SU-DHL-6 (cell line): ENCODE data around the gene NXT1.

ENCODE experiments used
- H2AFZ ChIP-seq: fragments of 200-600 bp; sonication (generic); 2 replicates; pipeline ENCODE4 v1.6.1; 2014; ENCODE audit warnings: low read depth, mild to moderate bottlenecking, moderate library complexity, mixed read lengths, antibody characterized with exemption, low read length; ENCODE audit not compliant: severe bottlenecking
- H3F3A ChIP-seq: fragments of 200-600 bp; shearing (Covaris generic); 2 replicates; pipeline ENCODE4 v1.6.0; 2016; ENCODE audit warnings: antibody characterized with exemption, mild to moderate bottlenecking; ENCODE audit not compliant: insufficient read depth
- H3K27ac ChIP-seq: fragments of 200-600 bp; sonication (generic); 2 replicates; pipeline ENCODE4 v1.5.1; 2016; ENCODE audit warnings: low read depth, mild to moderate bottlenecking, low read length, moderate library complexity, mixed read lengths
- H3K27me3 ChIP-seq: fragments of 200-600 bp; sonication (generic), shearing (Covaris generic); 2 replicates; pipeline ENCODE4 v1.6.0; 2014; ENCODE audit warnings: mild to moderate bottlenecking, low read length
- H3K36me3 ChIP-seq: fragments of 200-600 bp; sonication (generic); 2 replicates; pipeline ENCODE4 v1.6.1; 2014; ENCODE audit warnings: mild to moderate bottlenecking, low read length, mixed read lengths
- H3K4me2 ChIP-seq: fragments of 300-600, 200-600 bp; shearing (Covaris generic), sonication (generic); 2 replicates; pipeline ENCODE4 v1.6.0; 2014; ENCODE audit warnings: low read length, low read depth, mild to moderate bottlenecking; ENCODE audit not compliant: poor library complexity, severe bottlenecking
- H3K4me3 ChIP-seq: fragments of 200-600 bp; sonication (generic); 2 replicates; pipeline ENCODE4 v1.5.1; 2014; ENCODE audit warnings: antibody characterized with exemption, low read length, mild to moderate bottlenecking, mixed read lengths; ENCODE audit not compliant: insufficient read depth, poor library complexity, severe bottlenecking
- H3K79me2 ChIP-seq: fragments of 200-600 bp; sonication (generic); 2 replicates; pipeline ENCODE4 v1.6.1; 2014; ENCODE audit warnings: mild to moderate bottlenecking, low read length, moderate library complexity; ENCODE audit not compliant: insufficient read depth
- H3K9ac ChIP-seq: fragments of 200-600 bp; sonication (generic); 2 replicates; pipeline ENCODE4 v1.7.0; 2014; ENCODE audit warnings: mild to moderate bottlenecking, low read length
- H3K9me2 ChIP-seq: fragments of 200-600 bp; sonication (generic); replicated peaks from 2 replicates; pipeline ENCODE4 v1.6.1; 2014; ENCODE audit warnings: low read length; ENCODE audit not compliant: insufficient read depth
- H3K9me3 ChIP-seq: fragments of 200-600 bp; sonication (generic); 2 replicates; pipeline ENCODE4 v1.6.1; 2014; ENCODE audit warnings: low read length, mixed read lengths; ENCODE audit not compliant: insufficient read depth
- H4K20me1 ChIP-seq: fragments of 200-600 bp; sonication (generic); 2 replicates; pipeline ENCODE4 v1.6.1; 2014; ENCODE audit warnings: low read depth, mild to moderate bottlenecking, antibody characterized with exemption, low read length, moderate library complexity, mixed read lengths
- EZH2phosphoT487 ChIP-seq: fragments of 200-600 bp; sonication (generic), shearing (Covaris generic); conservative IDR thresholded peaks from 2 replicates; pipeline ENCODE4 v1.6.1; 2018; ENCODE audit warnings: mild to moderate bottlenecking, antibody characterized with exemption, low read length, moderate library complexity, mixed read lengths
- TF ChIP-seq, protein P1 (sequence below): fragments of 200-600 bp; sonication (generic); IDR thresholded peaks from one replicate; pipeline ENCODE4 v1.5.1; 2017; ENCODE audit warnings: antibody characterized with exemption, mild to moderate bottlenecking, low read length, moderate library complexity; ENCODE audit not compliant: insufficient read depth, poor library complexity, severe bottlenecking

The NXT1 gene

GRCh38 chr20:23360531-23360930 lies 9.9 kb downstream of the NXT1 start:
- Histone ChIP-seq H3K27ac (peak overlapping the region; percentile 64), H3K36me3 (0 out of 2 replicates have a peak, but pooled peaks cover 4% of the 10 kb centered on the region), H2AFZ (no peak overlapping the region), H4K20me1 (no peaks in the 10 kb centered on the region; the same call in 1 of the 2 replicates), H3K9ac (peak overlapping the region; percentile 89), H3K9me2 (no peaks in the 10 kb centered on the region), H3K4me3 (peak overlapping the region; percentile 71), H3K27me3 (no peaks in the 10 kb centered on the region), H3K79me2 (peaks cover 35% of the 10 kb centered on the region), H3K4me2 (peak overlapping the region; percentile 67), H3F3A (peaks cover 28% of the 10 kb centered on the region), H3K9me3 (no peaks in the 10 kb centered on the region)
- no peak for TF ChIP-seq EZH2phosphoT487
- TF ChIP-seq, protein P1, sequence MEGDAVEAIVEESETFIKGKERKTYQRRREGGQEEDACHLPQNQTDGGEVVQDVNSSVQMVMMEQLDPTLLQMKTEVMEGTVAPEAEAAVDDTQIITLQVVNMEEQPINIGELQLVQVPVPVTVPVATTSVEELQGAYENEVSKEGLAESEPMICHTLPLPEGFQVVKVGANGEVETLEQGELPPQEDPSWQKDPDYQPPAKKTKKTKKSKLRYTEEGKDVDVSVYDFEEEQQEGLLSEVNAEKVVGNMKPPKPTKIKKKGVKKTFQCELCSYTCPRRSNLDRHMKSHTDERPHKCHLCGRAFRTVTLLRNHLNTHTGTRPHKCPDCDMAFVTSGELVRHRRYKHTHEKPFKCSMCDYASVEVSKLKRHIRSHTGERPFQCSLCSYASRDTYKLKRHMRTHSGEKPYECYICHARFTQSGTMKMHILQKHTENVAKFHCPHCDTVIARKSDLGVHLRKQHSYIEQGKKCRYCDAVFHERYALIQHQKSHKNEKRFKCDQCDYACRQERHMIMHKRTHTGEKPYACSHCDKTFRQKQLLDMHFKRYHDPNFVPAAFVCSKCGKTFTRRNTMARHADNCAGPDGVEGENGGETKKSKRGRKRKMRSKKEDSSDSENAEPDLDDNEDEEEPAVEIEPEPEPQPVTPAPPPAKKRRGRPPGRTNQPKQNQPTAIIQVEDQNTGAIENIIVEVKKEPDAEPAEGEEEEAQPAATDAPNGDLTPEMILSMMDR: no peak

- H3K4me3 ChIP-seq: peak overlapping the region; percentile 71
- 0 out of 2 replicates have a peak, but pooled peaks cover 4% of the 10 kb centered on the region for H3K36me3 ChIP-seq
- H3F3A ChIP-seq: peaks cover 22% of the 10 kb centered on the region
- peak overlapping the region; percentile 64 for H3K27ac ChIP-seq
- H2AFZ ChIP-seq: no peak overlapping the region
- H4K20me1 ChIP-seq: no peaks in the 10 kb centered on the region; the same call in 1 of the 2 replicates
- TF ChIP-seq EZH2phosphoT487: no peak
- TF ChIP-seq, protein P1: no peak
- H3K79me2 ChIP-seq: peaks cover 40% of the 10 kb centered on the region
- no peaks in the 10 kb centered on the region for H3K9me3 ChIP-seq
- peak overlapping the region; percentile 89 for H3K9ac ChIP-seq
- H3K9me2 ChIP-seq: no peaks in the 10 kb centered on the region
- H3K4me2 ChIP-seq: peak overlapping the region; percentile 67
- H3K27me3 ChIP-seq: no peaks in the 10 kb centered on the region
Observed at GRCh38 chr20:23361119-23361475, 10.5 kb downstream of the NXT1 start.

DNA sequence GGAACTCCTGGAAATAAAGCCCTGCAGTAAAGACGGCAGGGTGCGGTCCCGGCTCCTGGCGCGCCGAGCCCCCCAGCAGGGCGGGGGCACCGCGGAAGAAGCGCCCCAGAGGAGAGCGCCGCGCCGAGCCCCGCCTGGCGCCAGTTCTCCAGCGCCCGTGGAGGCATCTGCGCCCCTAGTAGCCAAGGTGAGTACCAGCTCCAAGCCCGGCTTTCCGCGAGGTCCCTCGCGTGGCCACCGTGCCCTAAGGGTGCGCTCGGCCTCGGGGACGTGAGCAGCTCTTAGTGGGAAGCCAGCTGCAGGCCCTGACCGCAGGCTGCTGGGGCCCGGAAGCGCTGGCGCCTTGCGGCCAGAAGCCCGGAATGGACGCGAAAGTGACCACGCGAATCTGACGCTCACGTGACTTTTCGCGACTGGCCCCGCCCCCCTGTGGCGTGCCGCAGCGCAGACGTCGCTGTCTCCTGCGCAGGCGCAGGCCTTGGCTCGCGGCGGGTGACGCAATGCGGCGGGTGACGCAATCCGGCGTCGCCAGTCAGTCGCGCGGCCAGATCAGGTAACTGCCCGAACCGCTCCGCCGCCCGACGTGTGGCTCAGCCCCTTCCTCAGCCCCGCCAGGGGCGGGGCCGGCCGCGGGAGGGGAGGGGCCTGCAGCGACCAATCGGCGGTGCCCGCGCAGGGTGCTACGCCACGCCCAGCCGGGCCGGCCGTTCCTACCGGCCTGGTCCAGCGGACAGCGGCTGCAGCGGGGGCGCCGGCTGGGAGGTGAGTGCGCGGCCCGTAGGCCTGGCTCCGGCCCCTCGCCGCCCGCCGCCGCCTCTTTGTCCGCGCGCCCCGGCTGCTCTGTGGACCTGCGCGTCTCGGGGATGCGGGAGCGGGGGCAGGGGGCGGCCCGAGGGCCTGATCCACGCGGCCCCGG lies 11.1 kb downstream of the NXT1 start, which contains the start of gene GZF1:
Gene GZF1, plus strand, starts transcription at position 707 of the 916 bp plus-strand sequence. CDS start 2,202 bp downstream, outside the sequence.
- Histone ChIP-seq H2AFZ (peak within 1 kb of the TSS; percentile 34), H3K36me3 (0 out of 2 replicates have a peak, but pooled peaks cover 4% of the 10 kb centered on the region), H3K4me2 (peak within 1 kb of the TSS; percentile 80), H3K27ac (peak within 1 kb of the TSS; percentile 64), H3F3A (peaks cover 21% of the 10 kb centered on the region), H4K20me1 (no peaks in the 10 kb centered on the region; the same call in 1 of the 2 replicates), H3K9ac (peak within 1 kb of the TSS; percentile 91), H3K4me3 (peak within 1 kb of the TSS; percentile 78), H3K9me3 (no peaks in the 10 kb centered on the region), H3K79me2 (peaks cover 47% of the 10 kb centered on the region), H3K27me3 (no peaks in the 10 kb centered on the region), H3K9me2 (no peaks in the 10 kb centered on the region)
- TF ChIP-seq, protein P1: no peak
- TF ChIP-seq EZH2phosphoT487: no peak
